Dedifferentiated amniotic fluid mesenchymal stem cell (primary cell): Measurements from ENCODE around the gene SELENOV.
"Not testable (repeated sequence)": the region's sequence is repeated elsewhere in the genome, so short reads cannot be mapped to it uniquely, and the experiment has no call there.

Experiments used
- DNase-seq: peaks from one replicate; pipeline ENCODE4 v3.0.0-alpha.2; 2016; ENCODE audit errors: extremely low spot score

SELENOV gene, protein sequence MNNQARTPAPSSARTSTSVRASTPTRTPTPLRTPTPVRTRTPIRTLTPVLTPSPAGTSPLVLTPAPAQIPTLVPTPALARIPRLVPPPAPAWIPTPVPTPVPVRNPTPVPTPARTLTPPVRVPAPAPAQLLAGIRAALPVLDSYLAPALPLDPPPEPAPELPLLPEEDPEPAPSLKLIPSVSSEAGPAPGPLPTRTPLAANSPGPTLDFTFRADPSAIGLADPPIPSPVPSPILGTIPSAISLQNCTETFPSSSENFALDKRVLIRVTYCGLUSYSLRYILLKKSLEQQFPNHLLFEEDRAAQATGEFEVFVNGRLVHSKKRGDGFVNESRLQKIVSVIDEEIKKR

DNA sequence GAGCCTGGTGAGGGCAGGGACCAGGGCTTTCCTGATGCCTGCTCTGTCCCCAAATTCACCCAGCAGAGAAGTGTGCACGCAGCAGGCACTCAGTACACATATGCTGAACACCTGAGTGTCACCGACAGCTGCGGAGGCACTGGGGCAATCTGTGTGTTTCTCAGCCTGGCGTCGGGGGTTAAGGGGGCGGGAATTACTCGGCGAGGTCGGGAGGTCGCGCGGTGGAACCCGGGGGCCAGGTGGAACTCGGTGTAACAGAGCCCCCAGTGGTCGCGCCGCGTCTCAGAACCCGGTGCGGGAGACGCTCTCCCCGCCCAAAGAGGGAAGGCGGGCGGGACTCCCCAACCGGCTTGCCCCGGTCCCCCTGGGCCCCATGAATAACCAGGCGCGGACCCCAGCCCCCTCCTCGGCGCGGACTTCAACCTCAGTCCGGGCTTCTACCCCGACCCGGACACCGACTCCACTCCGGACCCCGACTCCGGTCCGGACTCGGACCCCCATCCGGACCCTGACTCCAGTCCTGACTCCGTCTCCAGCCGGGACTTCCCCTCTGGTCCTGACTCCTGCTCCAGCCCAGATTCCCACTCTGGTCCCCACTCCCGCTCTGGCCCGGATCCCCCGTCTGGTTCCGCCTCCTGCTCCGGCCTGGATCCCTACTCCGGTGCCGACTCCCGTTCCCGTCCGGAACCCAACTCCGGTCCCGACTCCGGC is at the start of gene SELENOV:
TSS of gene SELENOV (plus strand) at position 300 of the 711 bp plus-strand sequence. CDS start at position 374, 74 bp downstream.
- DNase-seq = no peak

DNA sequence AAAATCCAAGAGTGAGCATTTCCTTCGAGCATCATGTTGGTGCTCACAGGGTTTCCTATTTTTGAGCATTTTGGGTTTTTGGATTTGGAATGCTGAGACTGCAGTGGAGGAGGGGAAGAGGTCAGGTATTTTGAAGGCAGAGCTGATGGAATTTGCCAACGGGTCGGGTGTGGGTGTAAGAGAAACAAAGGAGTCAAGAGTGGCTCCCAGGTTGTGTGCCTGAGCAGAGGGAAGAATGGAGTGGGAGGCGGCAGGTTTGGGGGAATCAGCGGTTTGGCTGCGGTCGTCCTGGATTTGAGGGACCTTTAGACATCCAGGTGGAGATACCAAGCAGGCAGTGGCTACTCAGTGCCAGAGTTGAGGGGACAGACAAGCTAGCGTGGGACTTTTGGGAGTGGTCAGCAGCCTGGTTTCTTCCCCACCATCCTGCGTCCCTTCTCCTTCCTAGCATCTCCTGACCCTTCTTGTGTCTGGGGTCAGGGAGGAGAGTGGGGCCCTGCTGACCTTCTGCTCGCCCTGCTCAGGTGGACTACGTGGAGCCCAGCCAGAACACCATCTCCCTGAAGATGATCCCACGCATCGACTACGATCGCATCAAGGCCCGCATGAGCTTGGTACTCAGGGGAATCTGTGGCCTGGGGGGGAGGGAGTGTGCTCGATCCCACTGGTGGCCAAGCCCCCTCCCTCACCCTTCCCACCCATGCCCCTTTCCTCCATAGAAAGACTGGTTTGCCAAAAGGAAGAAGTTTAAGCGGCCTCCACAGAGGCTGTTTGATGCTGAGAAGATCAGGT is 48.8 kb upstream of the SELENOV start:
- no peak for DNase-seq

DNA sequence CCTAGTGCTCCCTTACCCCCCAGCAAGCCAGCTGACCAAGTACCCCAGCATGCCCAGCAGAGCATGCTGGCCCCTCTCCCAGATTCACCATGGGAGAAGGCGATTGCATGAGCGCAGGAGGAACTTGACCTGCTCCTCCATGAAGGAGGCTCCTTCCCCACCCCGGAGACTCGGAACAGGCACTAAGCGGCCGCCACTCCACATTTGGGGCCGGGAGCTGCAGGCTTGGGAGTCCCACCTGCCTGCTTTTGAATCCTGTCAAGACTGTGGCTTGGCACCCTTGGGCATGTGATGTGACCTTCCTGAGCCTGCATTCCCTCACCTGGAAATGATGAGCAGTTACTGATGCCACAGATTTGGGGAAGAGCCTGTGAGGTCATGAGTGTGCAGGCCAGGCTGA is 47.0 kb upstream of the SELENOV start:
- no peak for DNase-seq

DNA sequence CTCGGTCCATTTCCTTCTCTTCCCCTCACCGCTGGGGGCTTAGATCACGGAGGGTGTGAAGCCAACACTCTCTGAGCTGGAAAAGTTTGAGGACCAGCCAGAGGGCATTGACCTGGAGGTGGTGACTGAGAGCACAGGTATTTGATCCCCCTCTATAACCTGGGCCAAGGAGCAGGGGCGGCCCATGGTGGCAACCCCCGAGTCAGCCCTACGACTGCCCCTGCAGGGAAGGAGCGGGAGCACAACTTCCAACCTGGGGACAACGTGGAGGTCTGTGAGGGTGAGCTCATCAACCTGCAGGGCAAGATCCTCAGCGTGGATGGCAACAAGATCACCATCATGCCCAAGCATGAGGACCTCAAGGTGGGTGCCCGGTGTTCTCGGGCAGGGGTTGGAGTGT is 45.9 kb upstream of the SELENOV start:
- DNase-seq = no peak

DNA sequence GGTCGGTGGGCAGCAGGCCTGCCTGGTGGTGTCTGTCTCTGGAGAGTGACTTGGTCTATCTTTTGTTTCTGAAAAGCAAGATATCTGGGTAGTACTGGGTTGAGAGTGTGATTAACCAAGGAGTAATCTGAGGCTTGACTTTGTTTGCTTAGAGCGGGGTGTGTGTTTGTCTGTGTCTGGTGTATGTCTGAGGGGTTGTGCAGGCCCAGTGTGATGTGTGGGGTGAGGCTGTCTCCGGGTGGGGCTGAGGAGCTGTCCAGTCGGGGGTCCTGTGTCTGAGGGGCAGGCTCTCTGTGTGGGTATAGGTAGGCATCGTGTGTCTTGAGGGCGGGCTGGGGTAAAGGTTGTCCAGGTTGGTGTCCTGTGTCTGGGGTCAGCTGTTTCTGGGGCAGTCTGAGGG is 45.4 kb upstream of the SELENOV start:
- no peak for DNase-seq

DNA sequence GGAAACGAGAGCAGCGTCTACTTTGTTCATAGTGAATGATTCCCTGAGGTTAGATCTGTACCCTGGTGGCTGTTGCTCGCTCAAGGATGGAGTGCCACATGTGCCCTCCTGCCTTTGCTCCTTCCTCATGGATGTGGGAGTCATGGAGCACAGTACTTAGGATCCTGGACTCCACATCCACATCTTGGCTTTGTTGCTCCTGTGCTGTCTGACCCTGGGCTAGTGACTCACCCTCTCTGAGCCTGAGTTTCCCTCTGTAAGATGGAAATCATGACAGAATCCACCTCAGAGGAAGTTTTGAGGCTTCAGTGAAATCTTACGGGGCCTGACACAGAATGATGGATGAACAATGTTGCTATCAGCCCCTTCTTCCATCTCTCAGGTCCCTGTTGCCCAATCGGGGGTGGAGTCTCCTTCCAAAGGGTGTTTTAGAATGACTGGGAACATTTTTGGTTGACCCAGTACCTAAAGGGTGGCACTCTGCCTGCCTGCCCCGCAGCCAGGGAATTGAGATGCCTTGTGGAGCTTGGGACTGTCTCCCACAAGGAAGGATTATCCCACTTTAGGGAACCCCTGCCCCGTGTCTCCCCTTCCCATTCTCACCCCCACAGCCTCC is 44.1 kb upstream of the SELENOV start:
- DNase-seq = no peak

DNA sequence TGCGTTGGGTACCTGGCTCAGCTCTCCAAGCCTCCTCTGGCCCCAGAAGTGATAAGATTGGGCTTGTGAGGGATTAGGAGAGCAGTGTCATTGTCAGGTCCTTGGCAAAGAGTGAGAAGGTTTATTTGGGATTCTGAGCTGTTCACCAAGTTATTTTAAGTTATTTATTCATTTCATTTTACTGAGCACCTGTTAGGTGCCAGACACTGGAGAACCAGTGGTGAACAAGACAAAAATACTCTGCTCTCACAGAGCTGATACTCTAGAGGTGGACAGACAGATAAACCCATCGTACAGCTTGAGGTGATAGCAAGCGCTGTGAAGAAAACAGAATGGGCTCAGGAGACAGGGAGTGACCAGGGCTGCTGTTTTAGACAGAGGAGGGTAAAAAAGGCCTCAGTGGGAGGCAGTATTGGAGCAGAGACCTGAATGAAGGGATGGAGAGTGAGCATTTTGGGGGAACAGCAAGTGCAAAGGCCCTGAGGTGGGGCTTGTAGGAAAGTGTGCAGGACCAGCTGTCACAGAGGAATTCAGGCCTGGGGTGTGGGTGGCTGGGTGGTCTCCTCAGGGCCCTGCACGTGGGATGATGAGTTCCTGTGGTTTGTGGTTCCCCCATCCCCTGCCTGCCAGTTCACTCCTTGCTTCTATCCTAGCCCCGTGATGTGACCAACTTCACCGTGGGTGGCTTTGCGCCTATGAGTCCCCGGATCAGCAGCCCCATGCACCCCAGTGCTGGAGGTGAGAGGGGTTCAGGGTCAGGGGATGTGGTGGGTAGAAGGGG is 43.0 kb upstream of the SELENOV start:
- DNase-seq = no peak

DNA sequence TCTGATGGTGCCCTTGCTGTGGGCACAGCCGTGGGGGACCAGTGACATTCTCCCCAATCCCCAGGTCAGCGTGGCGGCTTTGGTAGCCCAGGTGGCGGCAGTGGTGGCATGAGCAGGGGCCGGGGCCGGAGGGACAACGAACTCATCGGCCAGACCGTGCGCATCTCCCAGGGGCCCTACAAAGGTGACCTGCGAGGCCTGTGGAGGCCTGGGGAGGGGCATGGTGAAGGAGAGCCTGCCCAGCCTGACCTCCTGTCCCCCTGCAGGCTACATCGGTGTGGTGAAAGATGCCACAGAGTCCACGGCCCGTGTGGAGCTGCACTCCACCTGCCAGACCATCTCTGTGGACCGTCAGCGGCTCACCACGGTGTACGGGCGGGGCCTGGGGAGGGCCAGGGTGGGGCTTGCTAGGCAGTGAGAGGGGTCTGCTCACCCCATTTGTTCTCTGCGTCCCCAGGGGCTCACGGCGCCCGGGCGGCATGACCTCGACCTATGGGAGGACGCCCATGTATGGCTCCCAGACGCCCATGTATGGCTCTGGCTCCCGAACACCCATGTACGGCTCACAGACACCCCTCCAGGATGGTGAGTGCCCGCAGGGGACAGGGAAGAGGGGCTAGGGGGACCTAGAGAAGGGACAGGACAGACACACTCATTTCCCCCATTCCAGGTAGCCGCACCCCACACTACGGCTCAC is 42.0 kb upstream of the SELENOV start:
- DNase-seq = no peak

DNA sequence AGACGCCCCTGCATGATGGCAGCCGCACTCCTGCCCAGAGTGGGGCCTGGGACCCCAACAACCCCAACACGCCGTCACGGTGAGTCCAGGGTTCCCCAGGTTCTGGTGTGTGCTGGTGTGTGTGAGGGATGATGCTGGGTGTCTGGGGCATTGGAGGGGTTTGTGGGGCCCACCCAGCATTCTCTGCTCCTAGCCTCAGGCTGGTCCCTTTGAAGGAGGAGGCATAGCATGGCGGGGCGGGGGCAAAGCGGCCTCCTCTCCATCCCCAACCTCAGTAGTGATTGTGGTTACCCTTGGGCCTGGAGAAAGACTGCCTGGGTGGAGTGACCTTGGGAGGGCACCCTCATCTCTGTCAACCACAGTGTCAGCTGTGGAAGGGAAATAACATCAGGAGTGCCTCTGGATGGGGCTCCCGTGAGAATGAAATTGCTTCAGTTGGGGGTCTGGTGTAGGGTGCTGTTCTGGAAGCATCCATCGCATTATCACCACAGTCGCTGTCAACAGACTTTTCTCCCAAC is 41.4 kb upstream of the SELENOV start:
- no peak for DNase-seq

DNA sequence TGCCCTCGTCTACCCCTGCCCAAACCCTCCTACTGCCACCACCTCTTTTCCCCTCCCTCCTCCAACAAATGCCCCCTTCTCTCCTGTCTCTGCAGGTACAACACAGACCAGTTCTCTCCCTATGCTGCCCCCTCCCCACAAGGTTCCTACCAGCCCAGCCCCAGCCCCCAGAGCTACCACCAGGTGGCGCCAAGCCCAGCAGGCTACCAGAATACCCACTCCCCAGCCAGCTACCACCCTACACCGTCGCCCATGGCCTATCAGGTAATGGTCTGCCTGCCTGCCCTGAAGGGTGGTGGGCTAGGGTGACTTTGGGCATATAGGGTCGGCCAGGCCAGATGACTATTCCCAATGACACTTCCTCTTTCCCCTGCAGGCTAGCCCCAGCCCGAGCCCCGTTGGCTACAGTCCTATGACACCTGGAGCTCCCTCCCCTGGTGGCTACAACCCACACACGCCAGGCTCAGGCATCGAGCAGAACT is 40.8 kb upstream of the SELENOV start:
- DNase-seq = no peak

DNA sequence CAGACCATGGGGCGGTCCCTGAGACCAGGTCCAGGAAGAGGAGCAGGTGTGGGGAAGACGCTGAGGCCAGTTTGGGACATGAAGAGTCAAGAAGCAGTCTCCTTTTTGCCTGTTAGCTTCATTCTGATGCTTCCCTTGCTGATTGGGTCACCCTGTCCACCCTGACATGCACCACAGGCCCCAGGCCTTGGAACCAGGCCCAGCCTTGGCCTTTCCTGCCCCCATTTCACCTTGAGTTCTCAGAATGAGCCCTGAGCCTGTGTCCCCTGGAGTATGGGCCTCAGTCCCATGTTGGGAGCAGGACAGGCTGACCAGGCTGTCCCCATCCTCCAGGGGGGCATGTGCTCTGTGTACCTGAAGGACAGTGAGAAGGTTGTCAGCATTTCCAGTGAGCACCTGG is 39.2 kb upstream of the SELENOV start:
- no peak for DNase-seq

DNA sequence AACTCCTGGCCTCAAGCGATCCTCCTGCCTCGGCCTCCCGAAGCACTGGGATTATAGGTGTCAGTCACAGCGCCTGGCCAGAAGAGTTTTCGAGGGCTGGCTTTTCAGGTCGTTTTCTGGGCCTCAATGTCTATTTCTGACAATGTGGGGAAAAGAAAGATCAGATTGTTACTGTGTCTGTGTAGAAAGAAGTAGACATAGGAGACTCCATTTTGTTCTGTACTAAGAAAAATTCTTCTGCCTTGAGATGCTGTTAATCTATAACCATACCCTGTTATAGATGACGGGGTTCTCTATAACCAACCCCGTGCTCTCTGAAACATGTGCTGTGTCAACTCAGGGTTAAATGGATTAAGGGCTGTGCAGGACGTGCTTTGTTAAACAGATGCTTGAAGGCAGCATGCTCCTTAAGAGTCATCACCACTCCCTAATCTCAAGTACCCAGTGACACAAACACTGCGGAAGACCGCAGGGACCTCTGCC is 35.6 kb upstream of the SELENOV start:
- DNase-seq = not testable (repeated sequence)

DNA sequence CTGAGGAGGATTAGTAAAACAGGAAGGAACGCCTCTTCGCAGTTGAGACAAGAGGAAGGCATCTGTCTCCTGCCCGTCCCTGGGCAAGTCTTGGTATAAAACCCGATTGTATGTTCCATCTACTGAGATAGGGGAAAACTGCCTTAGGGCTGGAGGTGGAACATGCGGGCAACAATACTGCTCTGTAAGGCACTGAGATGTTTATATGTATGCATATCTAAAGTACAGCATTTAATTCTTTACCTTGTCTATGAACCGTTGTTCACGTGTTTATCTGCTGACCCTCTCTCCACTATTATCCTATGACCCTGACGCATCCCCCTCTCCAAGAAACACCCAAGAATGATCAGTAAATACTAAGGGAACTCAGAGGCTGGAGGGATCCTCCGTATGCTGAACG is 35.0 kb upstream of the SELENOV start:
- DNase-seq = no peak

DNA sequence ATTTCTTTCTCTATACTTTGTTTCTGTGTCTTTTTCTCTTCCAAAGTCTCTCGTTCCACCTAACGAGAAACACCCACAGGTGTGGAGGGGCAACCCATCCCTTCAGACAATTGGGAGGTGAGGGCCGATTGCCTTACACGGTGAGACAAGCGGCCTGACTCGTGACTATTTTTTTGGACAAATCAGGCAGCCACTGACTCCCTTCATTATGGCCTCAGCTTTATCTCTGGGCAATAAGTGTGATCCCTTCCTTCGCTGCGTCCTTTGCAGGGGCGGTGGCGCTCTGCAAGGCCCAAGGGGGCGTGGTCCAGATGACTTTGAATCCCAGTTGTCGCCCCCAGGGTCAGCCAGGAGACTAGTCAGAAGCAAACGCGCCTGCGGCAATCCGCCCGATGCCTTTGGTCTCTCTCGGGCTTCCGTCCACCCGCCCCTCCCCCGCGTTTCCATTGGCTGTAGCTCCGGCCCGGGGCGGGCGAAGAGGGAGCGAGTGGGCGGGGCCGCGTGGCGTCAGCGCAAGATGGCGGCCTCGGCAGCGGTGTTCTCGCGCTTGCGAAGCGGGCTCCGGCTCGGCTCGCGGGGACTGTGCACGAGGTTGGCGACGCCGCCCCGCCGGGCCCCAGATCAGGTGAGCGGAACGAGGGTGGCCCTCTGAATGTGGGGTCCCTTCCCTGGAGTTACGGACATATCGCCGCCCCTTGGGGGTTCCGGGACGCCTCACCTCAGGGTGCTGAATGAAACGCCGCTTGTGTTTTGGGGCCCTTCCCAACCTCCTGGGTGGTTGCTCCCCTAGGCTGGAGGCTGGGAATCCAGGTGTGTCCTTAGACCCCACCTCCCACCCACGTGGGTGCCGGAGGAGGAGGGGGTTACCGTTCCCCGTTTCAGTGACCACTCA is 34.4 kb upstream of the SELENOV start, which contains the start of gene TIMM50:
TSS of gene TIMM50 (plus strand) at position 502 of the 892 bp plus-strand sequence. CDS start at position 518, 16 bp downstream.
- DNase-seq = peak; percentile 96

DNA sequence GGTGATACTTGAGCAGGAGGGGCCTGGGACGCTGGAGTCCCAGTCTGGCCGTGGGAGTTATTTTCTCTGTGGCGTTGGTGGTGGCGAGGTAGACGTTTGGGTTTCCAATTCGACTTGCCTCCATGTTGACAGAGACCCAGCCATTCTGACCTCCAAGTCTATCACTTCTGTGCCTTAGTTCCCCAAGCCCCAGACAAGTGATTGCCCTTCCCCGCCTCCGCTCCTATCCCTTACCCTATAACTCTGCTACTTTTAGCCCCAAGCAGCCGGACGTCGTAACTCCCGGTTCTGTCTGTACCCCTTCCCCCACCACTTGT is 33.8 kb upstream of the SELENOV start:
- no peak for DNase-seq

DNA sequence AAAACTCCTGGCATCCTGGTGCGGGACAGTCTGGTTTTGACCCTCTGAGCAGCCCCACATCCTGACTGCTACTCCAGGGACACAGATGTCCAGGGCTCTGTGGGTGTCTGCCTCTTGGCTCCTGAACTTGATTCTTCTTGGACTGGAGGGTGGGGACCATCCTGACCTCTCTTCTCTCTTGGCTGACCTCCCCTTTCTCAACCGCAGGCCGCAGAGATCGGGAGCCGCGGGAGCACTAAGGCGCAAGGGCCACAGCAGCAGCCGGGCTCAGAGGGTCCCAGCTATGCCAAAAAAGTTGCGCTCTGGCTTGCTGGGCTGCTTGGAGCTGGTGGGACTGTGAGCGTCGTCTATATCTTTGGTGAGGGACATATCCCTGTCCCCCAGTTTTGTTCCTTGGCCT is 33.3 kb upstream of the SELENOV start:
- DNase-seq = no peak

DNA sequence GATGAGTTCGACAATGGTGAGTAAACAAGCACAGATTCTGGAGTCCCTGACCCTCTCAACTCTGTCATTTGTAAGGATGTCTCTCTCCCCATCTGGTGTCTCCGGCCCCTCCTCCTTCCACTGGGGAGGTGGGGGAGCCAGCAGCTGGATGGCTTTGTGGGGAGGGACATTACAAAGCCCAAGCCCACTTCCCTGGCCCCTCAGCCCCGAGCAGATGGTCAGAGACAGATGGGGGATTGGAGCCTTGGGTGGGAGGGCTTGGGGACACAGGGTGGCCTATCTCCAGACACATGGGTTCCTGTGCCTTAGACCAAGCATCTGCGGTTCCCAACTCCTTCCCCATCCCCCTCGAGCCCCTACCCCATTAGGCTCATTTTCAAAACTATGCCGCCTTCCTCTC is 31.8 kb upstream of the SELENOV start:
- DNase-seq = no peak

DNA sequence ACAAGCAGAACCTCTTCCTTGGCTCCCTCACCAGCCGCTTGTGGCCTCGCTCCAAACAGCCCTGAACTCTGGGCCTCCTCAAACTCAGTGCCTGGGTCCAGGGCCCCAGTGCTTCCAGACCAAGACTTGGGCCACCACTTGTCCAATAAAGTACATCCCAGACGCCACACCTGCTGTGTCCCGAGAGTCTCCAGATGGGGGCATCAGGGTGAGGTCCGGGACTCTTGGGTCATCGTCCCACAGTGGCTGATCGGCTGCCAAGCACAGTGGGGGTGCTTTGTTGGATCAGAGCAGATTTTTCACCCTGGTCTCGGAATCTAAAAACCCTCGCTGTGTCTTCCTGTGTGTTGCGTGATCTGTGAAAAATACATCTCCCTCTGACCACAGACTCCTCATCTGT is 25.2 kb upstream of the SELENOV start:
- no peak for DNase-seq

DNA sequence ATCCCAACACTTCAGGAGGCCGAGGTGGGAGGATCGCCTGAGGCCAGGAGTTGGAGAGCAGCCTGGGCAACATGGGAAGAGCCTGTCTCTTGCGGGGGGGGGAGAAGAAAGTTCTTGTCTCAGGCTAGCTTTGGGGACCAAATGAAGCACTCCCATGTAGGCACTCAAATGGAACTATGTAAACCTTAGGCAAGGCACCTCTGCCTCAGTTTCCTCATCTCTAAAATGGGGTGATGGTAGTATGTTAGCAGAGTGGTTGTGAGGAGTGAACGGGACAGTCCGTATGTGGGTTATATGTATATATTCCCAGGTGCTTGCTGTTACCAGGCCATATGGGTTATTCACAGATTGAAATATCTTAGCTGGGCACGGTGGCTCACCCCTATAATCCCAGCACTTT is 22.7 kb upstream of the SELENOV start:
- DNase-seq = no peak
